Adipocyte (in vitro differentiated cells): ENCODE measurements around the gene TTC39B.

Source experiments
- DNase-seq: peaks from one replicate; pipeline ENCODE4 v3.0.0-alpha.2; 2015; ENCODE audit warnings: low read depth
- H3K27me3 ChIP-seq: replicated peaks from 2 replicates; pipeline ENCODE4 v1.7.0; 2013; ENCODE audit warnings: mild to moderate bottlenecking, low read length, moderate library complexity; ENCODE audit not compliant: control insufficient read depth, insufficient read depth
- H3K36me3 ChIP-seq: 2 replicates; pipeline ENCODE4 v1.7.0; 2013; ENCODE audit warnings: low read length, mild to moderate bottlenecking, moderate library complexity; ENCODE audit not compliant: control insufficient read depth, insufficient read depth, severe bottlenecking
- H3K4me1 ChIP-seq: 2 replicates; pipeline ENCODE4 v1.7.0; 2013; ENCODE audit warnings: mild to moderate bottlenecking, low read length, moderate library complexity; ENCODE audit not compliant: control insufficient read depth, insufficient read depth
- H3K4me3 ChIP-seq: 2 replicates; pipeline ENCODE4 v1.7.0; 2013; ENCODE audit warnings: mild to moderate bottlenecking, low read length, moderate library complexity
- H3K9ac ChIP-seq: 2 replicates; pipeline ENCODE4 v1.7.0; 2013; ENCODE audit warnings: mild to moderate bottlenecking, low read length, moderate library complexity
- H3K9me3 ChIP-seq: 2 replicates; pipeline ENCODE4 v1.7.0; 2013; ENCODE audit warnings: mild to moderate bottlenecking, low read length, moderate library complexity; ENCODE audit not compliant: control insufficient read depth

The TTC39B gene

DNA sequence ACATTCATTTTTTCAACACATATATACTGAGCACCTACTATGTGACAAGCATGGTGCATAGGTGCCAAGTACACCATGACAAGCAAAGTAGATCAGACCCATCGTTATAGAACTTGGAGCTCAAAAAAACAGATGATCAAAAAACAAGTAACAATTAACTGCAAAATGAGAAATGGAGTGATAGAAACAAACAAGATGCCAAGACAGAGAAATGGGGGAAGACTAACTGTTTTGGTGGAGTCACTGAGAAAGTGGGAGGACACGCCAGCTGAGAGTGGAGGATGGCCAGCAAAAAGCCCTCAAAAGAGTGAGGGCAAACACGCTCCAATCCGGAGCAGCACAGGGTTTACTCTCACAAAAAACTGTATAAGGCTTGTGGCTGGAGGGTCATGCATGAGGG lies 50.6 kb downstream of the TTC39B start:
- Histone ChIP-seq H3K27me3 (no peaks in the 10 kb centered on the region), H3K4me3 (no peak overlapping the region), H3K9ac (no peak overlapping the region), H3K9me3 (no peaks in the 10 kb centered on the region), H3K4me1 (no peaks in the 10 kb centered on the region), H3K36me3 (no peaks in the 10 kb centered on the region)
- DNase-seq, result no peak

DNA sequence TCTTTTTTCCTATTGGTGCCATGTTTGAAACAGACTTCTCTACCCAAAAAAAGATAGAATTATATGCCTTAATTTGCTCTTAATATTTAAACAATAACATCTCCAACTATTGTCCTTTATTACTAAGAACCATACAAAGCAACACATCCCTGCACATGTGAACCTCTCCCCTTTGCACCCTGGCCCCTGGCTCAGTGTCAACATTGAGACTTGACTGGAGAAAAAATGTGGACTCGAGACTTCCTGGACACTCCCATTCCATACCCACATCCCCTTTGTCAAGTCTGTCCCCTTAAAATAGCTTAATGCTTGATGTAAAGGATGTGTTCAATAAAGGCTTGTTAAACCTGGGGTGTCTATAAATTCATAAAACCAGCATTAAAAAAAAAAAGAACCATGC lies 53.2 kb downstream of the TTC39B start:
- no peak for DNase-seq
- H3K27me3 ChIP-seq, result no peaks in the 10 kb centered on the region
- H3K9ac ChIP-seq, result no peak overlapping the region

DNA sequence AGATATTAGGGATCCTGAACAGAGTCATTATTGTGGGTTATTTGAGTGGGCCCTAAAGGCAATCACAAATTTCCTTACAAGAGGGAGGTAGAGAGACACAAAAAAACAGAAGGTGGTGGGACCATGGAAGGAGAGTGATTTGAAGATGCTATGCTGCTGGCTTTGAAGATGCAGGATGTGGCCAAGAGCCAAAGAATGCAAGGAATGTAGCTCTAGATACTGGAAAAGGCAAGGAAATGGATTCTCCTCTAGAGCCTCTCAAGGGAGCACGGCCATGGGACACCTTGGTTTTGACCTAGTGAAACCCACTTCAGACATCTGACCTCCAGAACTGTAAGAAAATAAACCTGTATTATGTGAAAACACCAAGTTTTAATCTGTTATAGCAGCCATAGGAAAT lies 53.8 kb downstream of the TTC39B start:
- Histone ChIP-seq H3K27me3 (no peaks in the 10 kb centered on the region), H3K4me3 (no peak overlapping the region), H3K9ac (no peak overlapping the region), H3K9me3 (no peaks in the 10 kb centered on the region), H3K36me3 (no peaks in the 10 kb centered on the region), H3K4me1 (peaks cover 10% of the 10 kb centered on the region)
- peak; percentile 15 for DNase-seq

More for the DNA sequence above, 53.2 kb downstream of the TTC39B start:
- Histone ChIP-seq H3K4me3 (no peak overlapping the region), H3K4me1 (peaks cover 8% of the 10 kb centered on the region), H3K36me3 (no peaks in the 10 kb centered on the region), H3K9me3 (no peaks in the 10 kb centered on the region)

DNA sequence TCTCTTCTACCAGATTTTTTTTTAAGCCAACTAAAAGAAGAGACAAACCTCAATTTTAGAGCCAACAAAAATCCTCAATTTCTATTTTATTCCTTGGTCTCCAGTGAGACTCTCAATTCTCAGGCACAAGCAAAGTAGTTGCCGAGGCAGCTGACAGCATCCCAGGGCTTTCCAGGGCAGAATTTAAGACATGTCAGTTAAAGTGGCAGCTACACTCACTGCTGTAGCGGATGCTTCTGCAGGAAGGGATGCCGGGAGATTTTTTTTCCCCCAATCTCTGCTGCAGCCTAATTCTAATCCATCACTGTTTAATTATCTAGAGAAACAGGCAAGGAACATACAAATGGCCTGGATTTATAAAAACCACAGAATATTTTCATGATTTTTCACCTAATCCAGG lies 57.0 kb downstream of the TTC39B start:
- Histone ChIP-seq H3K9me3 (no peaks in the 10 kb centered on the region), H3K4me3 (no peak overlapping the region), H3K36me3 (no peaks in the 10 kb centered on the region), H3K27me3 (no peaks in the 10 kb centered on the region), H3K9ac (peak overlapping the region; percentile 12), H3K4me1 (peaks cover 10% of the 10 kb centered on the region)
- DNase-seq, result peak; percentile 39

DNA sequence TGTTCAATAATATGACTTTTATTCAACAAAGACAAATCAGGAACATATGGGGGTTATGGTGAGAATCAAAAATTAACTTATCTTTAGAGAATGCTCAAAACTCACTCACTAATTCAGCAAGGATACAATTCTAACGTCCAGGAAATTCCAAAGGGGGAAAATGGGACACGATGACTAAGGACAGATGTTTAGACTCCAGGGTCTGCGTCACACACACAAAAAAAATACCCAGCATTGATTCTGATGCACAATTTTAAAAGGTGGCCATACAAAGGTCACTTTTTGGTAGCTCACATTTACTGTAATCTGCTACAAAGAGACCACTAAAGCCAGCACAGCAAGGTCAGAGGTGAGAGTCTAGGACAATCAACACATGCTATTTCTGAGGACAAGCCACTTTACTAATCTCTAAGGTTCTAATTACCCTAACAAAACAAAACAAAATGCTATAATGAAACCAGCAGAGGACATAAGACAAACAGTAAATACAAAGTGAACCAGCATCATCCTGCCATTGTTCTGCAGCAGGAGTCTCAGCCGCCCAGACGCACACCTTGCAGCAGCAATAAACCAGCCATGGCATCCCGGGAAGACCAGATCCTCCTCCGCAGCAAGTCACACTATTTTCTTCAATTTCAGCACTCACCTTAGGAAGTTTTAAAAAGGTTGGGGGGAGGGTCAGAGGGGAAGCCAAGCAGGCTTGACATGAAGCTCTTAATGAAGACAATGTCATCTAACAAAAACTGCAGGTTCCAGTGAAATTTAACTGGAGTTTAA lies 57.8 kb downstream of the TTC39B start:
- Histone ChIP-seq H3K9ac (no peak overlapping the region), H3K4me3 (no peak overlapping the region), H3K36me3 (no peaks in the 10 kb centered on the region), H3K9me3 (no peaks in the 10 kb centered on the region), H3K4me1 (peaks cover 12% of the 10 kb centered on the region), H3K27me3 (no peaks in the 10 kb centered on the region)
- peak; percentile 68 for DNase-seq

DNA sequence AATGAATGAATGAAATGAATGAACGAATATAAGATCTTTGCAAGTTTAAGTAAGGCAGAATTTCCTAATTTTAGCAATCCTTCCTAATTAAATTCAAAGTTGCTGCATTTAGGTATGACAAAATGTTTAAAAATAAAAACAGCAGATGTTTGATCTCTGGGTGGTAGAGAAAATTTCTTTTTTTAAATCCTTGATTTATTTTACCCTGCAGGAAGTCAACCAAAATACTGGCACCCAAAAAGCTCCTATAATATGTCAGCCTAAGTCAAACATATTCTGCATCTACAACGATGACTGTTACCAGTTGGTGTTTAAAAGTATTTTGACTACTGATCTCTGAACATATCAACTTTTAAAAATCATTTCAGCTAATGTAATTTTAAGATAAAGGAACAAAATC lies 58.4 kb downstream of the TTC39B start:
- Histone ChIP-seq H3K36me3 (no peaks in the 10 kb centered on the region), H3K4me3 (no peak overlapping the region), H3K27me3 (no peaks in the 10 kb centered on the region), H3K9me3 (no peaks in the 10 kb centered on the region), H3K4me1 (peaks cover 19% of the 10 kb centered on the region), H3K9ac (no peak overlapping the region)
- DNase-seq, result peak; percentile 20

DNA sequence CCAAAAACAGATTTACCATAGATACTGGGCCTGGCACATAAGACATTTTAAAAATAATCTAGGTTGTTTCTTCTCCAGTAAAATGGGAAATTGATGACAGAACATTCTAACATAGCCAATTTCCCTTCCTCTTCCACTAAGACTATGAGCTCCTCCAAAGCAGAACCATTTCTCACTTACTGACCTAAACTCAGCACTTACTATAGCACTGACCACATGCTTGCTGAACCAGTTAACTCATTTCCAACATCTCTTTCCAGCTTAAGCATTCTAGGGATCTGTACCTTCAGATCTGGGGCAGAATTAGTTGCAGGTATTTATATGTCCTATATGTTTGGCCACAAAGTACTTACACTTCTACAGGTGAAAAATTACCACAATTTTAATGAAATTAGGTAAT lies 58.9 kb downstream of the TTC39B start:
- Histone ChIP-seq H3K27me3 (no peaks in the 10 kb centered on the region), H3K4me3 (no peak overlapping the region), H3K9me3 (no peaks in the 10 kb centered on the region), H3K9ac (no peak overlapping the region), H3K4me1 (peaks cover 24% of the 10 kb centered on the region), H3K36me3 (no peaks in the 10 kb centered on the region)
- no peak for DNase-seq

DNA sequence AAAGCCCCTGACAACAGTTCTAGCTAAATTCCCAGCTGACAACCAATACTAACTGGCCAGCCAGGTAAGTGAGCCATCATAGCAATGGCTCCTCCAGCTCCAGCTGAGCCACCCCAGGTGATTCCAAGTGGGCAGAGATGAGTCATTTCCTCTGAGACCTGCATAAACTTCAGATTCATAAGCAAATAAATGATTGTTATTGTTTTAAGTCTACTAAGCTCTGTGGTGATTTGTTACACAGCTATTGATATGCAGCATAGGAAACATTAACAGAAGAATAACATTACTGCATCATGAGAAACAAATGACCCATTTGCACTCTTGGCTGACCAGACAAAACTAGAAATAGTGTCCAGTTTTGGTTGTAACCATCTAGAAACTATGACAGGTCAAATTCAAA lies 60.3 kb downstream of the TTC39B start:
- peaks cover 30% of the 10 kb centered on the region for H3K4me1 ChIP-seq
- no peaks in the 10 kb centered on the region for H3K27me3 ChIP-seq
- no peak for DNase-seq
- no peaks in the 10 kb centered on the region for H3K36me3 ChIP-seq
- H3K9me3 ChIP-seq, result no peaks in the 10 kb centered on the region
- H3K4me3 ChIP-seq, result no peak overlapping the region
- no peak overlapping the region for H3K9ac ChIP-seq

DNA sequence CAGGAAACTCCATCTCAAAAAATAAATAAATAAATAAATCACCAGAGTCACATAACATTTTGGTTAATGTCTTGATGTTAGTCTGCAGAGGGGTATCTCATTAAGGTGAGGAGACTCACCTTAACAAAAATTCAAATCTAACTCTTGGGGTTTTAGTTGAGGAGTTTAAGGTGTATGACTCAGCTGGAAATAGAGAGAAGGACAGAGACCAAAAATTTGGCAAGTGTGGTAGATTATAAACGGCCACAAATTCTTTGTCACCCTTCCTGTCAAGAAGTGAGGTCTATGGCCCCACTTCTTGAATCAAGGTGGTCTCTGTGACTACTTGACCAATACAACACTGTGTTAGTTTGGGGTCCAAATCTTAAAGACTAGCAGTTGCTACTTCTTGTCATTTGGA lies 60.8 kb downstream of the TTC39B start:
- Histone ChIP-seq H3K27me3 (no peaks in the 10 kb centered on the region), H3K9ac (no peak overlapping the region), H3K9me3 (no peaks in the 10 kb centered on the region), H3K4me3 (no peak overlapping the region), H3K4me1 (peaks cover 30% of the 10 kb centered on the region), H3K36me3 (no peaks in the 10 kb centered on the region)
- no peak for DNase-seq

DNA sequence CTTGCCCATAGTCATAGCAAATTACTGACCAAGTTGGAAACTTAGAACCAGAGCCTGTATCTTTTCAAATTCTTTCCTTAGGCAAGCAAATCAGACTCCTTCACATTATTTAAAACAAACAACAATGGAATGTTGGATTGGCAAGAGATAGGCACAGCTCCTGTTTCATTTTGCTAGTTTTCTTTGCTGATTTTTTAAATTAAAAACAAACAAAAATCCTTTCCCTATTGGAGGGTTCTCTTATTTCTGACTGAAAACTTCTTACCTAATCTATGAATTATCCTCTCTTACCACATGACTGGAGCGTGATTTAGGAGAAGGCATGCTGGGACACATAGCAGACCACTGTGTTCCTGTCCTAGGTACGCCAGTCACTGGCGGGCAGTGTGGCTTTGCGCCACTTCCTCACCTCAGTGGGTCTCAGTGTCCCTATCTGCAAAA lies 63.0 kb downstream of the TTC39B start:
- Histone ChIP-seq H3K4me1 (peaks cover 42% of the 10 kb centered on the region), H3K27me3 (no peaks in the 10 kb centered on the region), H3K9me3 (no peaks in the 10 kb centered on the region), H3K4me3 (no peak overlapping the region), H3K36me3 (no peaks in the 10 kb centered on the region), H3K9ac (no peak overlapping the region)
- DNase-seq, result peak; percentile 90

DNA sequence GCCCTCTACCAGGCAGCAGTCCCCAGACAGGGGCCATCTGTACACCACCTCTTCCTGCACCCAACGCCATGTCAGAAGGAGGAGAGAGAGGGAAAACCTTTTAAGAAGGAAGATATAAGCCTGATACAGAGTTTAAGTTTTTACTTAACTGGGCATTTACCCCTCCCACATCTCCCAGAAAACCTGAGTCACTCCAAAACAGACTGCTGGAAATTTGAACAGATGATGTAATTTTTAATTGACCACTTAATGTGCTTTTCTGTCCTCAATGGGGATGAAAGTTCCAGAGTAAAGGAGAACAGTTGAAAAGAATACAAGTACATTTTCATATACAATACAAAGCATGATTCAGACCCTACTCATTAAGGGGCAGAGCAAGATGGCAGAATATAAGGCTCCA lies 63.9 kb downstream of the TTC39B start:
- peaks cover 41% of the 10 kb centered on the region for H3K4me1 ChIP-seq
- DNase-seq, result peak; percentile 68

DNA sequence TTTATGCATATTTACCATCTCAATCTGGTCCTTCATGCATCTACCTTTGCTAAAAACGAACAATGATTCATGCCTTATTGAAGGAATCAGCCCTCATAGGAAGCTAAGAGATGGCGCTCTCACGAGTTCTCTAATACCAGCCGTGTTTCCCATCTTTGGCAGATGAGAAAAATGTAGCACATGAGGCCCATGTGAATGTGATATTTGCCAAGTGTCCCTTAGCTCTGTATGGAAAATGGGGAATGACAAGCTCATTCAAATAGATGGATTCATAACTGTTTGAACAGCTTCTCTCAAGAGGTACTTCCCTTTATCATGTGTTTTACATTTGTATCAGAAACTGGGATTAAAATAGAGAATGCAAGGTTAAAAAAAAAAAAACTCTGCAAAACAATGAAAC lies 66.1 kb downstream of the TTC39B start:
- Histone ChIP-seq H3K4me1 (peaks cover 41% of the 10 kb centered on the region), H3K27me3 (no peaks in the 10 kb centered on the region), H3K9me3 (peaks cover 3% of the 10 kb centered on the region), H3K4me3 (no peak overlapping the region), H3K36me3 (no peaks in the 10 kb centered on the region), H3K9ac (no peak overlapping the region)
- DNase-seq, result no peak

More for the DNA sequence above, 63.9 kb downstream of the TTC39B start:
- no peaks in the 10 kb centered on the region for H3K9me3 ChIP-seq
- no peaks in the 10 kb centered on the region for H3K27me3 ChIP-seq
- H3K4me3 ChIP-seq, result peak overlapping the region; percentile 8
- no peak overlapping the region for H3K9ac ChIP-seq
- no peaks in the 10 kb centered on the region for H3K36me3 ChIP-seq
